NT2/D1 (cell line): Measurements from ENCODE around the gene TRAK1.

Experiments used
- DNase-seq: peaks from one replicate; pipeline ENCODE4 v3.0.0-alpha.2; 2011; ENCODE audit warnings: low read depth, low spot score
- H3K27me3 ChIP-seq: 2 replicates; pipeline ENCODE4 v1.6.0; 2011; ENCODE audit warnings: mild to moderate bottlenecking; ENCODE audit not compliant: insufficient read length, insufficient read depth
- H3K36me3 ChIP-seq: 2 replicates; pipeline ENCODE4 v1.6.1; 2011; ENCODE audit warnings: mild to moderate bottlenecking, low read length, mixed read lengths; ENCODE audit not compliant: insufficient read depth, insufficient read length
- H3K4me1 ChIP-seq: 2 replicates; pipeline ENCODE4 v1.5.1; 2011; ENCODE audit not compliant: insufficient read depth, insufficient read length
- H3K4me3 ChIP-seq: 2 replicates; pipeline ENCODE4 v1.5.1; 2011; ENCODE audit warnings: low read depth; ENCODE audit not compliant: insufficient read length
- H3K9ac ChIP-seq: 2 replicates; pipeline ENCODE4 v1.6.0; 2011; ENCODE audit warnings: low read depth; ENCODE audit not compliant: insufficient read length
- H3K9me3 ChIP-seq: 2 replicates; pipeline ENCODE4 v1.5.1; 2011; ENCODE audit warnings: mild to moderate bottlenecking, low read length; ENCODE audit not compliant: insufficient read depth
- SUZ12 ChIP-seq: IDR thresholded peaks from 2 replicates; pipeline ENCODE4 v1.6.1; 2011; ENCODE audit not compliant: insufficient read length, insufficient read depth; ENCODE audit errors: extremely low read depth
- YY1 ChIP-seq: IDR thresholded peaks from 2 replicates; pipeline ENCODE4 v1.6.1; 2011; ENCODE audit not compliant: insufficient read length, insufficient read depth
- ZNF274 ChIP-seq: IDR thresholded peaks from 2 replicates; pipeline ENCODE4 v1.6.1; 2011; ENCODE audit warnings: mild to moderate bottlenecking, low read depth, low read length

TRAK1 gene

GRCh38 chr3:42173307-42173706 is 82.2 kb downstream of the TRAK1 start:
- Histone ChIP-seq H3K4me3 (no peak overlapping the region), H3K27me3 (no peaks in the 10 kb centered on the region), H3K9ac (no peak overlapping the region), H3K4me1 (no peaks in the 10 kb centered on the region), H3K9me3 (no peaks in the 10 kb centered on the region), H3K36me3 (peaks cover 10% of the 10 kb centered on the region)
- no peak for DNase-seq
- TF ChIP-seq ZNF274 (no peak), YY1 (no peak)

GRCh38 chr3:42174679-42175385 is 83.7 kb downstream of the TRAK1 start:
- Histone ChIP-seq H3K9me3 (no peaks in the 10 kb centered on the region), H3K4me1 (no peaks in the 10 kb centered on the region), H3K36me3 (peaks cover 13% of the 10 kb centered on the region), H3K27me3 (no peaks in the 10 kb centered on the region), H3K4me3 (no peak overlapping the region), H3K9ac (no peak overlapping the region)
- TF ChIP-seq SUZ12 (no peak), ZNF274 (no peak), YY1 (no peak)
- no peak for DNase-seq

GRCh38 chr3:42175386-42176240 is 84.5 kb downstream of the TRAK1 start:
- DNase-seq: no peak
- H3K9ac ChIP-seq: no peak overlapping the region
- H3K36me3 ChIP-seq: peaks cover 13% of the 10 kb centered on the region
- H3K4me1 ChIP-seq: no peaks in the 10 kb centered on the region
- no peaks in the 10 kb centered on the region for H3K27me3 ChIP-seq
- H3K4me3 ChIP-seq: no peak overlapping the region
- TF ChIP-seq ZNF274 (no peak), SUZ12 (no peak)
- H3K9me3 ChIP-seq: no peaks in the 10 kb centered on the region

- TF ChIP-seq YY1 (no peak), ZNF274 (no peak), SUZ12 (no peak)
- no peaks in the 10 kb centered on the region for H3K9me3 ChIP-seq
- no peaks in the 10 kb centered on the region for H3K27me3 ChIP-seq
- no peak for DNase-seq
- H3K4me3 ChIP-seq: no peak overlapping the region
- H3K36me3 ChIP-seq: peaks cover 13% of the 10 kb centered on the region
- no peak overlapping the region for H3K9ac ChIP-seq
- H3K4me1 ChIP-seq: no peaks in the 10 kb centered on the region
Observed at GRCh38 chr3:42176242-42177034, 85.3 kb downstream of the TRAK1 start.

GRCh38 chr3:42177068-42177800 is 86.1 kb downstream of the TRAK1 start:
- DNase-seq: no peak
- Histone ChIP-seq H3K27me3 (no peaks in the 10 kb centered on the region), H3K4me1 (no peaks in the 10 kb centered on the region), H3K9me3 (no peaks in the 10 kb centered on the region), H3K9ac (no peak overlapping the region), H3K4me3 (no peak overlapping the region), H3K36me3 (peaks cover 13% of the 10 kb centered on the region)
- no peak for TF ChIP-seq YY1
- TF ChIP-seq ZNF274: no peak
- TF ChIP-seq SUZ12: no peak

- TF ChIP-seq YY1: no peak
- no peak for TF ChIP-seq ZNF274
- TF ChIP-seq SUZ12: no peak
- Histone ChIP-seq H3K9me3 (no peaks in the 10 kb centered on the region), H3K27me3 (no peaks in the 10 kb centered on the region), H3K4me3 (no peak overlapping the region), H3K4me1 (no peaks in the 10 kb centered on the region), H3K36me3 (peaks cover 13% of the 10 kb centered on the region), H3K9ac (no peak overlapping the region)
- DNase-seq: no peak
Observed at GRCh38 chr3:42177801-42178150, 86.6 kb downstream of the TRAK1 start.
